HK-2 (cell line): ENCODE results near the gene PATJ.
"Not testable (repeated sequence)": the region's sequence is repeated elsewhere in the genome, so short reads cannot be mapped to it uniquely, and the experiment has no call there.

Experiments
- DNase-seq: peaks from one replicate; pipeline ENCODE4 v3.0.0-alpha.2; 2018; ENCODE audit not compliant: unreplicated experiment

PATJ gene

GRCh38 chr1:61828805-61829204 lies 86.5 kb downstream of the PATJ start:
- no peak for DNase-seq

- DNase-seq, result no peak
Observed at GRCh38 chr1:61836649-61837048, 94.4 kb downstream of the PATJ start.

GRCh38 chr1:61837607-61838006 lies 95.3 kb downstream of the PATJ start:
- not testable (repeated sequence) for DNase-seq

- no peak for DNase-seq
Observed at GRCh38 chr1:61839679-61840078, 97.4 kb downstream of the PATJ start.

- DNase-seq, result no peak
Observed at GRCh38 chr1:61842036-61842435, 99.8 kb downstream of the PATJ start.

GRCh38 chr1:61842863-61843514 lies 100.7 kb downstream of the PATJ start:
- no peak for DNase-seq

GRCh38 chr1:61844006-61844405 lies 101.7 kb downstream of the PATJ start:
- DNase-seq, result no peak

- DNase-seq, result not testable (repeated sequence)
Observed at GRCh38 chr1:61844664-61845063, 102.4 kb downstream of the PATJ start.

GRCh38 chr1:61851235-61851634 lies 109.0 kb downstream of the PATJ start:
- no peak for DNase-seq

- DNase-seq, result no peak
Observed at GRCh38 chr1:61851849-61852669, 109.8 kb downstream of the PATJ start.

- DNase-seq, result no peak
Observed at GRCh38 chr1:61852670-61853015, 110.4 kb downstream of the PATJ start.

- DNase-seq, result no peak
Observed at GRCh38 chr1:61853583-61853982, 111.3 kb downstream of the PATJ start.

GRCh38 chr1:61864489-61864888 lies 122.2 kb downstream of the PATJ start:
- no peak for DNase-seq

GRCh38 chr1:61865646-61866220 lies 123.5 kb downstream of the PATJ start:
- DNase-seq, result no peak

GRCh38 chr1:61869691-61870109 lies 127.4 kb downstream of the PATJ start:
- DNase-seq, result no peak

- no peak for DNase-seq
Observed at GRCh38 chr1:61872206-61872605, 129.9 kb downstream of the PATJ start.

GRCh38 chr1:61873581-61873980 lies 131.3 kb downstream of the PATJ start:
- DNase-seq, result no peak

- no peak for DNase-seq
Observed at GRCh38 chr1:61873994-61874393, 131.7 kb downstream of the PATJ start.

- DNase-seq, result no peak
Observed at GRCh38 chr1:61875198-61875597, 132.9 kb downstream of the PATJ start.

GRCh38 chr1:61879887-61880474 lies 137.7 kb downstream of the PATJ start:
- not testable (repeated sequence) for DNase-seq

GRCh38 chr1:61887076-61887867 lies 145.0 kb downstream of the PATJ start:
- no peak for DNase-seq
